Right ventricle myocardium superior (tissue), 1 donor: ENCODE measurements around the gene TAF4B. TPM values are rescaled to one million over a fixed set of nuclear protein-coding genes. Genes with fewer than 3 reads are reported as not detected.
"Not testable (repeated sequence)": the region's sequence is repeated elsewhere in the genome, so short reads cannot be mapped to it uniquely, and the experiment has no call there.

Experiments used
- ATAC-seq: fragments of 200-7000 bp; cut with Tn5 transposase; one replicate; pipeline ENCODE4 v1.9.1; 2020; ENCODE audit warnings: mild to moderate bottlenecking; ENCODE audit not compliant: poor library complexity
- DNase-seq: peaks from one replicate; pipeline ENCODE4 v3.0.0-alpha.2; 2020
- intact Hi-C: fragments of 100-400 bp; cut with DNase I; formaldehyde crosslinking; loops from one replicate; pipeline ENCODE4 v1.11.2; 2022
- long read RNA-seq: library from polyadenylated mRNA; unstranded; transcript quantifications from one replicate; pipeline ENCODE4 v2.0.0, GENCODE V29; 2021
- total RNA-seq: library from RNA; stranded (reverse); fragmentation: NEBNext Ultra II Directional; extraction: Animal tissue kit (Norgen Biotek cat#: 25700); gene quantifications from one replicate; pipeline ENCODE4 v1.2.1, GENCODE V29; 2021
- donor health status: DM: no; HTN: yes; CAD: no; lungs with severe emphysema.

The TAF4B gene
- total RNA-seq = 1.5 TPM
- long read RNA-seq, full-length matches to known transcripts = 1 of 2 reads
- long read RNA-seq, partial matches to known transcripts = 0 of 2 reads
- long read RNA-seq, other reads (novel, unspliced or antisense) = 1 of 2 reads

GRCh38 chr18:26226229-26227050 is at the start of gene TAF4B:
Gene TAF4B (plus strand): TSS chr18:26226445. CDS start chr18:26226934, 489 bp downstream.
- DNase-seq = peak; percentile 96
- ATAC-seq = peak; percentile 100
- intact Hi-C loops = loop anchor here (10.0 kb wide), 1 partner anchor 132 kb away; the partner anchor contains the start of gene SS18

- DNase-seq = no peak
- intact Hi-C loops = no loop called here
- ATAC-seq = no peak
Observed at GRCh38 chr18:26181343-26181826, 44.9 kb upstream of the TAF4B start.

- ATAC-seq = no peak
- no peak for DNase-seq
- intact Hi-C loops = no loop called here
Observed at GRCh38 chr18:26183395-26184112, 42.7 kb upstream of the TAF4B start.

GRCh38 chr18:26185267-26185666 is 41.0 kb upstream of the TAF4B start:
- intact Hi-C loops = no loop called here
- DNase-seq (no peak), ATAC-seq (no peak)

GRCh38 chr18:26190506-26190905 is 35.7 kb upstream of the TAF4B start:
- DNase-seq = no peak
- intact Hi-C loops = no loop called here
- no peak for ATAC-seq

- DNase-seq = no peak
- intact Hi-C loops = no loop called here
- no peak for ATAC-seq
Observed at GRCh38 chr18:26192233-26192632, 34.0 kb upstream of the TAF4B start.

GRCh38 chr18:26196605-26197004 is 29.6 kb upstream of the TAF4B start:
- ATAC-seq = no peak
- no peak for DNase-seq
- intact Hi-C loops = no loop called here

GRCh38 chr18:26202001-26202400 is 24.2 kb upstream of the TAF4B start:
- ATAC-seq, intact Hi-C loops, DNase-seq: not testable (repeated sequence)

GRCh38 chr18:26205318-26205717 is 20.9 kb upstream of the TAF4B start:
- DNase-seq (no peak), ATAC-seq (no peak)
- intact Hi-C loops = no loop called here

- no peak for DNase-seq
- intact Hi-C loops = no loop called here
- no peak for ATAC-seq
Observed at GRCh38 chr18:26206488-26206887, 19.8 kb upstream of the TAF4B start.

- intact Hi-C loops = no loop called here
- no peak for DNase-seq
- no peak for ATAC-seq
Observed at GRCh38 chr18:26207937-26208336, 18.3 kb upstream of the TAF4B start.

GRCh38 chr18:26208977-26209376 is 17.3 kb upstream of the TAF4B start:
- DNase-seq (no peak), ATAC-seq (no peak)
- intact Hi-C loops = no loop called here

GRCh38 chr18:26210147-26210546 is 16.1 kb upstream of the TAF4B start:
- ATAC-seq = no peak
- intact Hi-C loops = no loop called here
- DNase-seq = no peak

GRCh38 chr18:26215247-26215970 is 10.8 kb upstream of the TAF4B start:
- DNase-seq (no peak), ATAC-seq (no peak)
- intact Hi-C loops = no loop called here

- intact Hi-C loops = loop anchor here (10.0 kb wide), 1 partner anchor 130 kb away; the partner anchor contains the start of gene SS18
- DNase-seq = no peak
- ATAC-seq = no peak
Observed at GRCh38 chr18:26225022-26225693, 1.1 kb upstream of the TAF4B start.

GRCh38 chr18:26225915-26226228 is 373 bp upstream of the TAF4B start:
- DNase-seq (no peak), ATAC-seq (no peak)
- intact Hi-C loops = loop anchor here (10.0 kb wide), 1 partner anchor 131 kb away; the partner anchor contains the start of gene SS18

- ATAC-seq = no peak
- intact Hi-C loops = loop anchor here (10.0 kb wide), 1 partner anchor 132 kb away; the partner anchor contains the start of gene SS18
- no peak for DNase-seq
Observed at GRCh38 chr18:26227051-26227670, 916 bp downstream of the TAF4B start.
